ENCODE data around the gene CYP11A1.

DNA sequence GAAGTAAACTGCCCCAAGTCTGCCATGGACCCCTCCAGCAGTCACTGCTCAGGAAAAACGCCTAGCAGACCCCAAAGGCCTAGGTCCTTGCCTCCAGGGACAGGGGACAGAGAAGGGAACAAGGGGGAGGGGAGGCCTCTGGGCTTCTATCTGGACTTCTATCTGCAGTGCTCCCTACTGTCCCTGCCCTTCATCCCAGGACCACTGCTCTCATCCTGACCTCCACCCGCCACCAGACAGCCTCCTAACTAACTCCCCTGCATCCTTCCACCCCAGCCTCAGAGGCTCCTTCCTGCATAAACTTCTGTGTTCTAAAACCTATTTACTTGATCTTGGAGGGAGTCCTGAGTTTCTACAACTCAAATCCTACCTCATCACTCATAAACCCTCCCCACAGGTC lies 40.9 kb upstream of the CYP11A1 start:
- TF ChIP-seq POLR2A (IDR thresholded peaks at IDR 0.05) (no peak), CTCF (IDR thresholded peaks at IDR 0.05) (no peak), POLR2AphosphoS5 (IDR thresholded peaks at IDR 0.05) (no peak)

Data from breast epithelium (tissue), 3 donors.